Caco-2 (cell line): Measurements from ENCODE around the gene TMEM97. TPM values are rescaled to one million over a fixed set of nuclear protein-coding genes. Genes with fewer than 3 reads are reported as not detected.

Experiments
- BruUV-seq: library from RNA; stranded (reverse); fragments of 400-500 nt; replicated peaks from 2 replicates; lab custom pipeline; 2021; lab: Mats Ljungman, UMichigan
- CTCF ChIA-PET: fragments of 300-600 bp; sonication (Branson Sonifier 250); formaldehyde crosslinking; loops from one replicate; lab custom pipeline; 2022; ENCODE audit warnings: antibody characterized with exemption; lab: Charles Lee
- POLR2A ChIA-PET: fragments of 300-600 bp; sonication (Branson Sonifier 250); formaldehyde crosslinking; loops from one replicate; lab custom pipeline; 2022; ENCODE audit warnings: antibody characterized with exemption; lab: Charles Lee
- DNase-seq, 2 experiments: peaks; one replicate each; pipeline versions ENCODE4 v3.0.0 to v3.0.0-alpha.2; 2020 to 2022
- H3K27me3 ChIP-seq: replicated peaks from 2 replicates; pipeline ENCODE4 v1.6.0; 2011; ENCODE audit warnings: low read length; ENCODE audit not compliant: control insufficient read depth, insufficient read depth
- H3K36me3 ChIP-seq: 2 replicates; pipeline ENCODE4 v1.5.1; 2011; ENCODE audit warnings: low read length; ENCODE audit not compliant: control insufficient read depth, insufficient read depth
- H3K4me1 ChIP-seq: fragments of 250-450 bp; sonication (Bioruptor Pico); 2 replicates; pipeline ENCODE4 v1.5.1; 2020; ENCODE audit warnings: mild to moderate bottlenecking
- H3K4me3 ChIP-seq: 2 replicates; pipeline ENCODE4 v1.5.1; 2011; ENCODE audit warnings: low read depth, mild to moderate bottlenecking, control low read depth, low read length
- H3K9me3 ChIP-seq: fragments of 250-450 bp; sonication (Bioruptor Pico); 2 replicates; pipeline ENCODE4 v1.5.1; 2020; ENCODE audit warnings: mild to moderate bottlenecking, moderate library complexity
- H3K27ac Mint-ChIP-seq: one replicate; pipeline ENCODE4 v1.8.0; 2022; ENCODE audit warnings: mixed read lengths; ENCODE audit not compliant: unreplicated experiment
- H3K27me3 Mint-ChIP-seq: one replicate; pipeline ENCODE4 v1.8.0; 2022; ENCODE audit warnings: mixed read lengths; ENCODE audit not compliant: insufficient read depth, unreplicated experiment
- H3K36me3 Mint-ChIP-seq: one replicate; pipeline ENCODE4 v1.8.0; 2022; ENCODE audit warnings: mild to moderate bottlenecking, mixed read lengths; ENCODE audit not compliant: insufficient read depth, unreplicated experiment
- H3K4me1 Mint-ChIP-seq: one replicate; pipeline ENCODE4 v1.8.0; 2022; ENCODE audit warnings: low read depth, mixed read lengths; ENCODE audit not compliant: unreplicated experiment
- H3K4me3 Mint-ChIP-seq: one replicate; pipeline ENCODE4 v1.8.0; 2022; ENCODE audit warnings: mild to moderate bottlenecking, moderate library complexity, mixed read lengths; ENCODE audit not compliant: unreplicated experiment
- H3K9me3 Mint-ChIP-seq: one replicate; pipeline ENCODE4 v1.8.0; 2022; ENCODE audit warnings: mixed read lengths; ENCODE audit not compliant: unreplicated experiment
- CTCF ChIP-seq, 2 experiments: fragments of 200-600 bp in 1 of 2; IDR thresholded peaks; 1 replicate in 1 of 2; 2 replicates in 1 of 2; pipeline versions ENCODE4 v1.5.1 to v1.8.0; 2011 to 2022; ENCODE audit warnings: antibody characterized with exemption in 1 of 2, control low read depth in 1 of 2, inconsistent platforms in 1 of 2, low read depth in 1 of 2, low read length in 1 of 2, mild to moderate bottlenecking in 1 of 2, moderate library complexity in 1 of 2; ENCODE audit not compliant: insufficient read depth in 1 of 2, severe bottlenecking in 1 of 2, unreplicated experiment in 1 of 2
- intact Hi-C: fragments of 100-400 bp; cut with micrococcal nuclease; formaldehyde crosslinking; loops from one replicate; pipeline ENCODE4 v1.10.0; 2022; ENCODE audit not compliant: unreplicated experiment
- total RNA-seq: library from RNA; stranded (reverse); gene quantifications from 2 replicates; pipeline ENCODE4 v1.2.3, GENCODE V29; 2022

TMEM97 gene
- total RNA-seq, 1 experiment from 2014 or later: 342 TPM

DNA sequence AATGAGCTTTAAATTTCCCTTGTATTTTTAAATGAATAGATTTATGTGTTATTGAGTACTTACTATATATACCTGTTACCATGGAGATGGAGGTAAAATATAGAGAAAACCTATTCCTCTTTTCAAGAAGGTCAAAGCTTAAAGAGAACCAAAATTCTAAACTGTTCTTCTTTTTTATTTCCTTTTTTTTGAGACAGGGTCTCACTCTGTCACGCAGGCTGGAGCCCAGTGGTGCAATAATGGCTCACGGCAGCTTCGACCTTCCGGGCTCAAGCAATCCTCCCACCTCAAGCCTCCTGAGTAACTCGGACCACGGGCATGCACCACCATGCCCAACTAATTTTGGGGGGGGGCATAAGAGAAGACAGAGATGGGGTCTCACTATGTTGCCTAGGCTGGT is 25.0 kb upstream of the TMEM97 start:
- ChIA-PET POLR2A (interaction anchor here (0.6 kb wide), 1 partner anchor 684 kb away, joined by 3 read pairs; no protein-coding TSS in a partner anchor), CTCF (interaction anchor here (1.3 kb wide), 1 partner anchor 43 kb away, joined by 3 read pairs; no protein-coding TSS in a partner anchor)
- Histone ChIP-seq H3K9me3 (no peaks in the 10 kb centered on the region), H3K4me1 (peaks cover 19% of the 10 kb centered on the region), H3K4me3 (no peak overlapping the region), H3K36me3 (no peaks in the 10 kb centered on the region), H3K27me3 (no peaks in the 10 kb centered on the region)
- H3K36me3 Mint-ChIP-seq: no peaks in the 10 kb centered on the region
- intact Hi-C loops: no loop called here
- H3K27ac Mint-ChIP-seq: no peak overlapping the region
- BruUV-seq: no TSS peak
- H3K4me1 Mint-ChIP-seq: peaks cover 15% of the 10 kb centered on the region
- no peak for TF ChIP-seq CTCF (IDR thresholded peaks at IDR 0.05; ENCODE audit: insufficient read depth in 1 of 2, low read depth in 1 of 2, low read length in 1 of 2, severe bottlenecking in 1 of 2, unreplicated experiment in 1 of 2)
- H3K27me3 Mint-ChIP-seq: peaks cover 8% of the 10 kb centered on the region
- no peaks in the 10 kb centered on the region for H3K9me3 Mint-ChIP-seq
- no peak for DNase-seq
- no peak overlapping the region for H3K4me3 Mint-ChIP-seq

GRCh38 chr17:28295677-28296578 is 23.1 kb upstream of the TMEM97 start:
- Mint-ChIP-seq H3K36me3 (no peaks in the 10 kb centered on the region), H3K4me1 (peaks cover 15% of the 10 kb centered on the region), H3K4me3 (no peak overlapping the region), H3K27me3 (peaks cover 8% of the 10 kb centered on the region), H3K27ac (no peak overlapping the region), H3K9me3 (no peaks in the 10 kb centered on the region)
- TF ChIP-seq CTCF (IDR thresholded peaks at IDR 0.05; ENCODE audit: insufficient read depth in 1 of 2, low read depth in 1 of 2, low read length in 1 of 2, severe bottlenecking in 1 of 2, unreplicated experiment in 1 of 2): no peak
- DNase-seq: no peak
- no peaks in the 10 kb centered on the region for H3K27me3 ChIP-seq
- ChIA-PET POLR2A (no interaction called here), CTCF (no interaction called here)
- no TSS peak for BruUV-seq
- H3K36me3 ChIP-seq: no peaks in the 10 kb centered on the region
- intact Hi-C loops: no loop called here
- H3K4me1 ChIP-seq: peaks cover 15% of the 10 kb centered on the region
- H3K9me3 ChIP-seq: no peaks in the 10 kb centered on the region
- H3K4me3 ChIP-seq: no peak overlapping the region

- Mint-ChIP-seq H3K27me3 (peaks cover 6% of the 10 kb centered on the region), H3K4me3 (no peak overlapping the region)
- intact Hi-C loops: no loop called here
Observed at GRCh38 chr17:28298449-28298848, 20.6 kb upstream of the TMEM97 start.

More at GRCh38 chr17:28298449-28298848, 20.6 kb upstream of the TMEM97 start:
- no peaks in the 10 kb centered on the region for H3K36me3 Mint-ChIP-seq
- no peaks in the 10 kb centered on the region for H3K27me3 ChIP-seq
- ChIA-PET CTCF (no interaction called here), POLR2A (interaction anchor here (0.7 kb wide), 1 partner anchor 410 kb away, joined by 5 read pairs; no protein-coding TSS in a partner anchor)
- no peaks in the 10 kb centered on the region for H3K4me1 ChIP-seq
- BruUV-seq: no TSS peak
- no peaks in the 10 kb centered on the region for H3K36me3 ChIP-seq
- no peak for DNase-seq
- no peak overlapping the region for H3K4me3 ChIP-seq
- H3K4me1 Mint-ChIP-seq: no peaks in the 10 kb centered on the region
- no peaks in the 10 kb centered on the region for H3K9me3 ChIP-seq
- H3K9me3 Mint-ChIP-seq: no peaks in the 10 kb centered on the region
- TF ChIP-seq CTCF (IDR thresholded peaks at IDR 0.05; ENCODE audit: insufficient read depth in 1 of 2, low read depth in 1 of 2, low read length in 1 of 2, severe bottlenecking in 1 of 2, unreplicated experiment in 1 of 2): no peak
- H3K27ac Mint-ChIP-seq: no peak overlapping the region
